SU-DHL-6 (cell line): ENCODE results near the gene NPR3.

Experiments
- EZH2phosphoT487 ChIP-seq: fragments of 200-600 bp; sonication (generic), shearing (Covaris generic); conservative IDR thresholded peaks from 2 replicates; pipeline ENCODE4 v1.6.1; 2018; ENCODE audit warnings: mild to moderate bottlenecking, antibody characterized with exemption, low read length, moderate library complexity, mixed read lengths
- TF ChIP-seq, protein P1 (sequence below): fragments of 200-600 bp; sonication (generic); IDR thresholded peaks from one replicate; pipeline ENCODE4 v1.5.1; 2017; ENCODE audit warnings: antibody characterized with exemption, mild to moderate bottlenecking, low read length, moderate library complexity; ENCODE audit not compliant: insufficient read depth, poor library complexity, severe bottlenecking

DNA sequence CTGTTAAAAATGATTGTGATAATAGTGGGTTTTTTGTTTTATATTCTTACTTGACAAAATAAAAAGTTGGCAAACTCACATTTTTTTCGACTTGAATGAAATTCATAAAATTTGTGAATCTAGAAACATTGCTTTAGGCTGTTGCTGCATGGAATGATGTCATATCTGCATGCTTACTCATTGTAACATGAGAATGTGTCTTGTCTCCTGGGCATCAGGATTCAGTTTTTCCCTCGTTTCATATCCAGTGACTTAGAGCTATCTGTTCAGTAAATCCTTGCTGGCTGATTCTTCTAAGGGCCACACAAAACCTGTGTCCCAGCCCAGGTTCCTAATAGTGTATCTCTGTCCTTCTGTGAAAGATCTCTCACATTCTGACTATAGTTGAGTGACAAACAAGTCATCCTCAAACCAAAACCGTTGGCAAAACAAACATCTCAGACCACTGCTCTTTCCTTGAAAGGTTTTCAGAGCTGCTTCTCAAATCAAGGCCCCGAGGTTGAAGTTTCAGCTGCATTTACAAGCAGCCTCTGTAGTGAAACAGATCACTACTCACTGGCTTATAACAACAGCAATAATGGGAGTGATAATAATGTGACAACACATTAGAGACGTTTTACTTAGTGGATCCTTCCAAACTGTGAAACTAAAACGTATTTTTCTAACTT lies 95.0 kb downstream of the NPR3 start:
- TF ChIP-seq, protein P1, sequence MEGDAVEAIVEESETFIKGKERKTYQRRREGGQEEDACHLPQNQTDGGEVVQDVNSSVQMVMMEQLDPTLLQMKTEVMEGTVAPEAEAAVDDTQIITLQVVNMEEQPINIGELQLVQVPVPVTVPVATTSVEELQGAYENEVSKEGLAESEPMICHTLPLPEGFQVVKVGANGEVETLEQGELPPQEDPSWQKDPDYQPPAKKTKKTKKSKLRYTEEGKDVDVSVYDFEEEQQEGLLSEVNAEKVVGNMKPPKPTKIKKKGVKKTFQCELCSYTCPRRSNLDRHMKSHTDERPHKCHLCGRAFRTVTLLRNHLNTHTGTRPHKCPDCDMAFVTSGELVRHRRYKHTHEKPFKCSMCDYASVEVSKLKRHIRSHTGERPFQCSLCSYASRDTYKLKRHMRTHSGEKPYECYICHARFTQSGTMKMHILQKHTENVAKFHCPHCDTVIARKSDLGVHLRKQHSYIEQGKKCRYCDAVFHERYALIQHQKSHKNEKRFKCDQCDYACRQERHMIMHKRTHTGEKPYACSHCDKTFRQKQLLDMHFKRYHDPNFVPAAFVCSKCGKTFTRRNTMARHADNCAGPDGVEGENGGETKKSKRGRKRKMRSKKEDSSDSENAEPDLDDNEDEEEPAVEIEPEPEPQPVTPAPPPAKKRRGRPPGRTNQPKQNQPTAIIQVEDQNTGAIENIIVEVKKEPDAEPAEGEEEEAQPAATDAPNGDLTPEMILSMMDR, result no peak
- no peak for TF ChIP-seq EZH2phosphoT487
